Measurements from ENCODE around the gene GPR107. TPM values are rescaled to one million over a fixed set of nuclear protein-coding genes. Genes with fewer than 3 reads are reported as not detected.
A peak's percentile ranks its signal among the peaks of the same experiment; 100 is the strongest.

GPR107 gene
- polyA plus RNA-seq, 3 donors = 6.0 to 22.6 (median 6.0) TPM

GRCh38 chr9:130072515-130073235 lies 19.0 kb downstream of the GPR107 start:
- Mint-ChIP-seq H3K27me3 (ENCODE audit: low read depth in 3 of 3) (no peaks in the 10 kb centered on the region), H3K36me3 (peaks cover 19 to 26% of the 10 kb centered on the region in 2 donors), H3K4me3 (no peak overlapping the region), H3K27ac (peak overlapping the region in 6 of 7 donors; percentile 55 to 88 (median 74)), H3K4me1 (peaks cover 52% of the 10 kb centered on the region), H3K9me3 (no peaks in the 10 kb centered on the region)
- no peak for TF ChIP-seq CTCF (IDR thresholded peaks at IDR 0.05)
- DNase-seq = peak in 1 of 3 donors; percentile 56
- H3K4me2 ChIP-seq (replicated peaks; ENCODE audit: extremely low read depth, low read length, poor library complexity, severe bottlenecking) = no peak overlapping the region
- H3K36me3 ChIP-seq (replicated peaks in 1 of 2; ENCODE audit: control insufficient read depth in 1 of 2, insufficient read depth in 2 of 2, low read length in 2 of 2) = peaks cover 16 to 21% of the 10 kb centered on the region in 2 donors
- peak overlapping the region in 1 of 2 donors; percentile 35 for H3K27ac ChIP-seq (ENCODE audit: low read depth in 1 of 2, low read length in 2 of 2)
- H4K20me1 ChIP-seq (ENCODE audit: insufficient read depth, low read length) = peaks cover 9% of the 10 kb centered on the region
- no peak overlapping the region for H2AFZ ChIP-seq (ENCODE audit: insufficient read depth, low read depth, low read length, poor library complexity, severe bottlenecking)
- H3K27me3 ChIP-seq (ENCODE audit: control insufficient read depth in 2 of 2, insufficient read depth in 2 of 2, low read length in 2 of 2) = no peaks in the 10 kb centered on the region
- H3K79me2 ChIP-seq (ENCODE audit: insufficient read depth, low read length) = peaks cover 77% of the 10 kb centered on the region
- H3K9ac ChIP-seq (ENCODE audit: insufficient read depth, low read length, poor library complexity, severe bottlenecking) = no peak overlapping the region
- peaks cover 42 to 48% of the 10 kb centered on the region in 2 donors for H3K4me1 ChIP-seq (ENCODE audit: control insufficient read depth in 1 of 2, insufficient read depth in 2 of 2, low read length in 2 of 2)
- intact Hi-C loops (cut with micrococcal nuclease) = no loop called here
- WGBS (ENCODE audit: insufficient coverage) = 86% methylated on average over 6 of the region's 9 CpGs
- no peaks in the 10 kb centered on the region for H3K9me3 ChIP-seq (replicated peaks in 1 of 2; ENCODE audit: control insufficient read depth in 1 of 2, insufficient read depth in 1 of 2, low read length in 2 of 2)
- no peak overlapping the region for H3K4me3 ChIP-seq (replicated peaks in 1 of 3; ENCODE audit: low read depth in 2 of 3, low read length in 3 of 3)

- peak; percentile 29 to 93 (median 73) for DNase-seq
- Mint-ChIP-seq H3K27me3 (ENCODE audit: low read depth in 3 of 3) (no peaks in the 10 kb centered on the region), H3K36me3 (peaks cover 23 to 33% of the 10 kb centered on the region in 2 donors), H3K27ac (peak overlapping the region; percentile 67 to 90 (median 75)), H3K4me1 (peaks cover 47% of the 10 kb centered on the region), H3K9me3 (no peaks in the 10 kb centered on the region), H3K4me3 (peak overlapping the region in 1 of 2 donors; percentile 48)
- H3K4me2 ChIP-seq (replicated peaks; ENCODE audit: extremely low read depth, low read length, poor library complexity, severe bottlenecking) = peak overlapping the region; percentile 20
- H3K27ac ChIP-seq (ENCODE audit: low read depth in 1 of 2, low read length in 2 of 2) = peak overlapping the region; percentile 17 to 35
- no peaks in the 10 kb centered on the region for H3K9me3 ChIP-seq (replicated peaks in 1 of 2; ENCODE audit: control insufficient read depth in 1 of 2, insufficient read depth in 1 of 2, low read length in 2 of 2)
- H2AFZ ChIP-seq (ENCODE audit: insufficient read depth, low read depth, low read length, poor library complexity, severe bottlenecking) = no peak overlapping the region
- peaks cover 21 to 28% of the 10 kb centered on the region in 2 donors for H3K36me3 ChIP-seq (replicated peaks in 1 of 2; ENCODE audit: control insufficient read depth in 1 of 2, insufficient read depth in 2 of 2, low read length in 2 of 2)
- H3K9ac ChIP-seq (ENCODE audit: insufficient read depth, low read length, poor library complexity, severe bottlenecking) = no peak overlapping the region
- intact Hi-C loops (cut with micrococcal nuclease) = no loop called here
- H4K20me1 ChIP-seq (ENCODE audit: insufficient read depth, low read length) = peaks cover 9% of the 10 kb centered on the region
- no peak overlapping the region for H3K4me3 ChIP-seq (replicated peaks in 1 of 3; ENCODE audit: low read depth in 2 of 3, low read length in 3 of 3)
- no peaks in the 10 kb centered on the region for H3K27me3 ChIP-seq (ENCODE audit: control insufficient read depth in 2 of 2, insufficient read depth in 2 of 2, low read length in 2 of 2)
- no peak for TF ChIP-seq CTCF (IDR thresholded peaks at IDR 0.05)
- 36% methylated on average over 2 of the region's 2 CpGs for whole genome bisulfite sequencing (ENCODE audit: insufficient coverage)
- peaks cover 35 to 41% of the 10 kb centered on the region in 2 donors for H3K4me1 ChIP-seq (ENCODE audit: control insufficient read depth in 1 of 2, insufficient read depth in 2 of 2, low read length in 2 of 2)
- peaks cover 72% of the 10 kb centered on the region for H3K79me2 ChIP-seq (ENCODE audit: insufficient read depth, low read length)
Observed at GRCh38 chr9:130073373-130073772, 19.7 kb downstream of the GPR107 start.
